Head of caudate nucleus (tissue), 42 donors: ENCODE measurements around the gene PTS.
"Not testable (repeated sequence)": the region's sequence is repeated elsewhere in the genome, so short reads cannot be mapped to it uniquely, and the experiment has no call there.

Source experiments
- DNase-seq, 42 donors: peaks; one replicate each; pipeline versions ENCODE4 v3.0.0 to v3.0.0-alpha.2; 2020 to 2021; ENCODE audit warnings: mixed read lengths in 7 of 42
- intact Hi-C: fragments of 100-400 bp; cut with DNase I; formaldehyde crosslinking; loops from one replicate; pipeline ENCODE4 v1.15.0; 2022

PTS gene

DNA sequence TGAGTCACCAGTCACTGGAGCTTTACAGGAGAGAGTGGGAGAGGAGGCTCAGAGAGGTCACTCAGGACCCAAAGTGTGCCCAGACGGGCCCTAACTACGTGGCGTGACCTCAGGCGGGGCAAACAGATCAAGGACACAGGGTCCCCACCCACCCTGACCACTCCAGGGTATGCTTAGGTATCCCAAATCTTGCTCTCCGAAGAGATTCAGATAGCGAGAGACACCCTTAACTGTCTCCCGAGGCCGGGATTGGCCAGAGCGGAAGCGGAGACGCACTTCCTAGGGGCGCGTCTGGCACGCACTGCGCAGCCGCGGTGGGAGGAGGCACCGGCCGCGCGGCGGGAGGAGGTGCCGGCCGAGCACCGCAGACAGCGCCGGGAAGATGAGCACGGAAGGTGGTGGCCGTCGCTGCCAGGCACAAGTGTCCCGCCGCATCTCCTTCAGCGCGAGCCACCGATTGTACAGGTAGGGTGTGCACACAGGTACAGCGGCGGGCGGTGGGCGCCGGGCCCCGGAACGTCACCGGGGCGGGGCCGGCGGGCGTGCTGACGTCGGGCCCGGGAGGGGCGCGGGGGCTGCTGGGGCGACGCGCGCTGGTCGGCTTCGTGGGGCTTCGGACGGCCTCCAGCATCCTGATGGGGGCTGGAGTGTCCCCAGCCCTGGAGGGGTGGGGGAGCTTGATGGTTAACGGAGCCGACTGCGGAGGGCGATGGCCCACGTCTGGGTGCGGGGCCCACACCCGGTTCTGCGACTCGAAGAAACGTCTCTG is at the start of gene PTS:
Gene PTS (plus strand): TSS at position 367 of the 769 bp plus-strand sequence. CDS start 16 bp downstream, at position 383.
- intact Hi-C loops: loop anchor here (2.0 kb wide), 1 partner anchor 55 kb away; no protein-coding TSS in a partner anchor
- DNase-seq: peak; percentile 62 to 94 (median 88)

- no peak for DNase-seq
- intact Hi-C loops: loop anchor here (5.0 kb wide), 1 partner anchor 65 kb away; no protein-coding TSS in a partner anchor
These were observed 48.6 kb upstream of the PTS start for GRCh38 chr11:112177589-112177988.

GRCh38 chr11:112178428-112178827 is 47.8 kb upstream of the PTS start:
- intact Hi-C loops: loop anchor here (5.0 kb wide), 1 partner anchor 66 kb away; no protein-coding TSS in a partner anchor
- no peak for DNase-seq

- intact Hi-C loops: loop anchor here (5.0 kb wide), 1 partner anchor 67 kb away; no protein-coding TSS in a partner anchor
These were observed 47.3 kb upstream of the PTS start for GRCh38 chr11:112178936-112179335.

GRCh38 chr11:112179601-112180000 is 46.6 kb upstream of the PTS start:
- DNase-seq: peak in 14 of 42 donors; percentile 15 to 48 (median 23)

More at GRCh38 chr11:112178936-112179335, 47.3 kb upstream of the PTS start:
- DNase-seq: no peak

GRCh38 chr11:112182867-112183266 is 43.4 kb upstream of the PTS start:
- intact Hi-C loops: no loop called here

More at GRCh38 chr11:112179601-112180000, 46.6 kb upstream of the PTS start:
- intact Hi-C loops: loop anchor here (5.0 kb wide), 1 partner anchor 67 kb away; no protein-coding TSS in a partner anchor

DNA sequence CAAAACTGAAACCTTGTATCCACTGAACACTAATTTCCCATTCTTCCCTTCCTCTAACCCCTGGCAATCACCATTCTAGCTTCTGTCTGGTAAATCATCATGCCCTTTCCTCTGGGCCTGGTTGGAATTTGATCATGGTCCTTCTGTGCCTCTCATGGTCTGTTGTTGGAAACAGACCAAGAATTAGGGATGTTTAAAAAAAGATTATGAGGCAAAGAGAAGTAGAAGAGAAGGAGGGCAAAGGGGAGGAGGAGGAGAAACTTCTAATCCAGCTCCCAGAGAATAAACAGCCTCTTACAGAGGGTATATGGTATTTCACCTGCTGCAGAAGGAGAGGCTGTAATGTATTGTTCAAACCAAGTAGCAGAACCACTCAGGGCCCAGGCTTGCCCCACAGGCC is 40.3 kb upstream of the PTS start:
- DNase-seq: no peak
- intact Hi-C loops: no loop called here

More at GRCh38 chr11:112182867-112183266, 43.4 kb upstream of the PTS start:
- no peak for DNase-seq

DNA sequence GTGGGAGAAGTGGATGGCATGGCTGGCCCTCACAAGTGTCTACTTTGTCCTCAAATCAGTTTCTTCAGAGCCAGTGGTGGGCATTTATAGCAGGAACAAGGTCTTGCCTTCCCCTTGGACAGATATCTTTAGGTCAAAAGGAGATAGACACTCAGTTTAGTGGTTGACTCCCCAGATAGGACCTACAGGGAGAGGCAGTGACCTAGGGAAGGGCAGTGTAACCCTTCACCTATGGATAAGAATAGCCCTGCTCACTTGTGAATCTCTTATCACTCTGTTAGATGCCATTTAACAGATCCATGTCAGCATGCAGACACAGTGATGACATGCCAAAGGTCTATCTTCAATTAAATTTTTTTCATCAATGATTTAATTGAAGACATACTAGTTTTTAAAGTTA is 39.9 kb upstream of the PTS start:
- DNase-seq: no peak
- intact Hi-C loops: no loop called here

- DNase-seq, intact Hi-C loops: not testable (repeated sequence)
These were observed 31.1 kb upstream of the PTS start for GRCh38 chr11:112195113-112195512.

- DNase-seq: no peak
- intact Hi-C loops: no loop called here
These were observed 30.3 kb upstream of the PTS start for GRCh38 chr11:112195951-112196351.

DNA sequence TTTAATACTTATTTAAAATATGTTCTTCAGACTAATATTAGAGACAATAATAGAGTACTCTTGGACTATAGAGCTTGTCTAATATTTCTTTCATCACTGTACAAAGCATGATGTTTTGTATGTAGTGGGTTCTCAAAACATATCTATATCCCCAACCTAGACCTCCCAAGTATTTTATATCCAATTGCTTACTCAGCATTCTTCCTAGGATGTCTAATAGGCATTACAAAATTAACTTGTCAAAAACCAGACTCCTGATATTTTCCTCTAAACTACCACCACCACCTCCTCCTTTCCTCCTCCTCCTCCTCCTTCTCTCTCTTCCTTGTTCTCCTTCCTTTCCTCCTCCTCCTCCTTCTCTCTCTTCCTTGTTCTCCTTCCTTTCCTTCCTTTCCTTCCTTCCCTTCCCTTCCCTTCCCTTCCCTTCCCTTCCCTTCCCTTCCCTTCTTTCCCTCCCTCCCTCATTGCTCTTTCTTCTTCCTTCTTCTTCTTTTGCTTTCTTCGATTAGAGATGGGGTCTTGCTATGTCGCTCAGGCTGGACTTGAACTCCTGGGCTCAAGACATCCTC is 29.6 kb upstream of the PTS start:
- intact Hi-C loops: no loop called here
- DNase-seq: no peak

DNA sequence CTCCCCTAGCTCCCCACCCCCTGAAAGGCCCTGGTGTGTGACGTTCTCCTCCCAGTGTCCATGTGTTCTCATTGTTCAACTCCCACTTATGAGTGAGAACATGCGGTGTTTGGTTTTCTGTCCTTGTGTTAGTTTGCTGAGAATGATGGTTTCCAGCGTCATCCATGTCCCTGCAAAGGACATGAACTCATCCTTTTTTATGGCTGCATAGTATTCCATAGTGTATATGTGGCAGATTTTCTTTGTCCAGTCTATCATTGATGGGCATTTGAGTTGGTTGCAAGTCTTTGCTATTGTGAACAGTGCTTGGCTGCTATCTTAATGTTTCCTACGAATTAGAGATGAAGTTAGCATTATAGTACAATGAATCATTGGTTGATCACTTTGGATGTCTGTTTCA is 27.1 kb upstream of the PTS start:
- intact Hi-C loops, DNase-seq: not testable (repeated sequence)

GRCh38 chr11:112200252-112200651 is 26.0 kb upstream of the PTS start:
- intact Hi-C loops: no loop called here
- no peak for DNase-seq

DNA sequence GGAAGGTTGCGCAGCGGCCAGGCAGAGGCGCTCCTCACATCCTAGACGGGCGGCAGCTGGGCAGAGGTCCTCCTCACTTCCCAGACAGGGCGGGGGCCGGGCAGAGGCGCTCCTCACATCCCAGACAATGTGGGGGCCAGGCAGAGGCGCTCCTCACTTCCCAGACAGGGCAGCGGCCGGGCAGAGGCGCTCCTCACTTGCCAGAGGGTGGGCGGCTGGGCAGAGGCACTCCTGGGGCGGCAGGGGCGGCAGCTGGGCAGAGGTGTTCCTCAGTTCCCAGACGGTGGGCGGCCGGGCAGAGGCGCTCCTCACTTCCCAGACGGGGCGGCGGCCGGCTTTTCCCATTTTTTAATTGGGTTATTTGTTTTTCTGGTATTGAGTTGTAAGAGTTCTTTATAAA is 20.2 kb upstream of the PTS start:
- DNase-seq: peak in 1 of 42 donors; percentile 49
- intact Hi-C loops: no loop called here

DNA sequence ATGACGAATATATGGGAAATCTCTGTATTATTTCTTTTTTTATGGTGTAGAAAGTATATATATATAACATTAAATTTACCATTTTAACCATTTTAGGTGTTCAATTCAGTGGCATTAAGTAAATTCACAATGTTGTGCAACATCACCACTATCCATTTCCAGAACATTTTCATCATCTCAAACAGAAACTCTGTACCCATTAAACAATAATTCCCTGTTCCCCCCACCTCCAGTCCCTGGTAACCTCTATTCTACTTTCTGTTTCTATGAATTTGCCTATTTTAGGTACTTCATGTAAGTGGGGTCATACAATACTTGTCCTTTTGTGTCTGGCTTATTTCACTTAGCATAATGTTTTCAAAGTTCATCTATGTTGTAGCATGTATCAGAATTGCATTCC is 15.3 kb upstream of the PTS start:
- DNase-seq: no peak
- intact Hi-C loops: no loop called here

GRCh38 chr11:112211536-112211935 is 14.7 kb upstream of the PTS start:
- intact Hi-C loops: no loop called here

DNA sequence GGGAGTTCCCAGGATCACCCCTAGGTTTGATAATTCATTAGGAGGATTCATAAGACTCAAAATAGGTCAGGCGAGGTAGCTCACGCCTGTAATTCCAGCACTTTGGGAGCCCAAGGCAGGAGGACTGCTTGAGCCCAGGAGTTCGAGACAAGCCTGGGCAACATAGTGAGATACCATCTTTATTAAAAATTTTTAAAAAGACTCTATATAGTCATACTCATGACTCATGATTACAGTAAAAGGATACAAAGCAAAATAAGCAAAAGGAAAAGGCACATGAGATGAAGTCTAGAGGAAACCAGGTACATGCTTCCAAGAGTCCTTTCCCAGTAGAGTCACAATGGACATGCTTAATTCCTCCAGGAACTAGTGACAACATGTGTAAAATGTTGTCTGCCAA is 13.9 kb upstream of the PTS start:
- intact Hi-C loops: no loop called here
- DNase-seq: no peak

More at GRCh38 chr11:112211536-112211935, 14.7 kb upstream of the PTS start:
- no peak for DNase-seq

- no peak for DNase-seq
- intact Hi-C loops: no loop called here
These were observed 13.5 kb upstream of the PTS start for GRCh38 chr11:112212710-112213109.

DNA sequence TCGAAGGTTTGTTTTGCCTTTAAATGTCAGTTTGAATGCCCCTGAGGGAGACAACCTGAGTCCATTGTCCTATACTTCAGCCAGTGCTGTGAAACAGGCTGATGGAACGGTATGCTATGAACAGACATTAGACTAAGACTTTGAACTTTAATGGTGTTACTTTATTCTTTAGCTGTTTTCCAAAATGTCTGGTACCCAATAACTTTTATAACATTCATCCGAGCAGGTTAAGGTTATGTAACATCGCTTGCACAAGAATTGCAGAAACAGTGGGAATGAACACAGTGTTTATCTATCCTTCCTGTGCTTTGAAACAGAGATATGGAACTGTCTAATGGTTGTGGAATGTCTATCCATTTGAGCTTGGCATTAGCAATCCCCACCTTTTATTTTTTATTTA is 12.5 kb upstream of the PTS start:
- intact Hi-C loops: no loop called here
- DNase-seq: no peak

DNA sequence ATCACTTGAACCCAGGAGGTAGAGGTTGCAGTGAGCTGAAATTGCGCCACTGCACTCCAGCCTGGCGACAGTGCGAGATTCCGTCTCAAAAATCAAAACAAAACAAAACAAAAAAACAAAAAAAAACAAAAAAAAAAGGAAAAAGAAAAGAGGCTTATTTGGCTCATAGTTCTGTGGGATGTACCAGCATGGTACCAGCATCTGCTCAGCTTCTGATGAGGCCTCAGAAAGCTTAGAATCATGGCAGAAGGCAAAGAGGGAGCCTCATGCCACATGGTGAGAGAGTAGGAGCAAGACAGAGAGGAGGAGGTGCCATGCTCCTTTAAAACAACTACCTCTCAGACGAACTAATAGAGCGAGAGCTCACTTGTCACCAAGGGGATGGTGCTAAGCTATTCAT is 10.6 kb upstream of the PTS start:
- intact Hi-C loops: loop anchor here (5.0 kb wide), 1 partner anchor 62 kb away; no protein-coding TSS in a partner anchor
- no peak for DNase-seq
